22Rv1 (cell line): ENCODE measurements around the gene CNPY1.
"Not testable (repeated sequence)": the region's sequence is repeated elsewhere in the genome, so short reads cannot be mapped to it uniquely, and the experiment has no call there.

ENCODE experiments used
- H3K27ac ChIP-seq: fragments of 450-650 bp; 2 replicates; pipeline ENCODE4 v1.5.1; 2017
- CTCF ChIP-seq: fragments of 450-650 bp; IDR thresholded peaks from 2 replicates; pipeline ENCODE4 v1.5.1; 2017; ENCODE audit warnings: mild to moderate bottlenecking
- ZFX ChIP-seq: fragments of 450-650 bp; IDR thresholded peaks from 2 replicates; pipeline ENCODE4 v1.6.1; 2017; ENCODE audit warnings: antibody characterized with exemption, borderline replicate concordance

The CNPY1 gene

DNA sequence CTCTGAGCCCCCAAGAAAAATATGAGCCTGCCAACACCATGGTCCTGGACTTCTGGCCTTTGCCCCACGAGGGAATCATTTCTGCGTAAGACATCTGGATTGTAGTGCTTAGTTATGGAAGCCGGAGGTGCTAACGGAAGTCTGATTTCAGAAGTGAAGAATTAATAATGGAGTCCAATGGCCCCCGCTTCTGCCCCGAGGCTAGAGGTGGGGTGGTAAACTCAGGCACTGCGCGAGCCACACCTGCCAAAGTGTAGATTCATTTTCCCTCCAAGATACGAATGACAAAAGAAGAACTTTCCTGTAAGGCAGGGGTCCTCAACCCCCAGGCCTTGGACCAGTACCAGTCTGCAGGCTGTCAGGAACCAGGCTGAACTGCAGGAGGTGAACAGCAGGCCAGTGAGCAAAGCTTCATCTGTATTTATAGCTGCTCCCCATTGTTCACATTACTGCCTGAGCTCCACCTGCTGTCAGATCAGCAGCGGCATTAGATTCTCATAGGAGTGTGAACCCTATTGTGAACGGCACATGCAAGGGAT is 22.3 kb downstream of the CNPY1 start:
- TF ChIP-seq CTCF, result no peak
- TF ChIP-seq ZFX, result no peak
- H3K27ac ChIP-seq, result no peak overlapping the region

DNA sequence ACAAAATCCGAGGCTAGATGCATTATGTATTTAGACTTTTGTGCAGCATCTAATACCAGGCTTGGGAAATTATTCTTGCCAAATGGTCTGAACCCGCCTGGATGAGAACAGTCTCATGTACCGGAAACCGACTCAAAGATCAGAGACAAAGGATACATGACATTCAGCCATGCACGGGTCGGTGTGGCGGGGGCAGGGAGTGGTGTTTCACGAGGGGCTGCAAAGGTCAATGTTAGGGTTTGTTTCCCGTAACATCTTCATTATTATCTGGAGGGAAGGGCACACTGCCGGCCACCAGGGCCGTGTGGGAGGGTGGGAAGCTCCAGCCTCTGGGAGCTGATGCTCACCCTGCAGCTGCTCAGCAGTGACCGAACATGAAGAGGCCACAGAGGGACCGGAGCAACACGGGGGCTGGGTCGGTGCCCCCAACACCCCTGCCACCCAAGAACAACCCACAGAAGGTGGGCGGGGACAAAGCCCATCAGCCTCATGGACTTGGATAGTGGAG is 23.1 kb downstream of the CNPY1 start:
- no peak overlapping the region for H3K27ac ChIP-seq
- TF ChIP-seq CTCF, result no peak
- no peak for TF ChIP-seq ZFX

- no peak overlapping the region for H3K27ac ChIP-seq
- TF ChIP-seq CTCF, result no peak
- no peak for TF ChIP-seq ZFX
These were observed 24.5 kb downstream of the CNPY1 start for GRCh38 chr7:155521743-155522398.

DNA sequence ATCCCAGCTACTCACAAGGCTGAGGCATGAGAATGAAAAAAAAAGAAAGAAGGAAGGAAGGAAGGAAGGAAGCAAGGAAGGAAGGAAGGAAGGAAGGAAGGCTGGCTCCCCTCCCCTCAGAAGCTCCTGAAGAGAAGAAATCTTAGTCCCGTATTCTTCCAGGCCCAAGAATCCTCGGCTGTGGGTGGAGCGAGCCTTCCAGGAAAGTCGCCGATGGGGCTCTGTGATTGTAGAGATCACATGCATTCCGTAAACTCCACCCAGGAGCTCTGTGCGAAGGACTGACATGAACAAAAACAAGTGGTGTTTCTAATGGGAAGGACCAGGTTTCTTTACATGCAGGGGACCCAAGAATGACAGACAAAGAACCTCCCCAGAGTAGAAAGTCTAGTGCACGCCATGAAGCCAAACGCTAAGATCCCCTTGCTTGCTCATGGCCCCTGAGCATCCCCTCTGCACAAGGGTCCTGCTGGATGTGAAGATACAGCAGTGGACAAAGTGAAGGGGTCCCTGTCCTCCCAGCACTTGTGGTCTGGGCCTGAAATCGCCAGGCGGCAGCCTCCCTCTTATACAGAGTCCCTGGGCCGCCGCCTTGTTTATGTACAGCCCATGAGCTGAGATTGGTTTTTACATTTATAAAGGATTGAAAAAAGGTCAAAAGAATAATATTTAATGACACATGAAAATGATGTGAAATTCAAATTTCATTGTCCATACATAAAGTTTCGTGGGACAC is 25.2 kb downstream of the CNPY1 start:
- no peak overlapping the region for H3K27ac ChIP-seq
- TF ChIP-seq CTCF, result no peak
- TF ChIP-seq ZFX, result no peak

DNA sequence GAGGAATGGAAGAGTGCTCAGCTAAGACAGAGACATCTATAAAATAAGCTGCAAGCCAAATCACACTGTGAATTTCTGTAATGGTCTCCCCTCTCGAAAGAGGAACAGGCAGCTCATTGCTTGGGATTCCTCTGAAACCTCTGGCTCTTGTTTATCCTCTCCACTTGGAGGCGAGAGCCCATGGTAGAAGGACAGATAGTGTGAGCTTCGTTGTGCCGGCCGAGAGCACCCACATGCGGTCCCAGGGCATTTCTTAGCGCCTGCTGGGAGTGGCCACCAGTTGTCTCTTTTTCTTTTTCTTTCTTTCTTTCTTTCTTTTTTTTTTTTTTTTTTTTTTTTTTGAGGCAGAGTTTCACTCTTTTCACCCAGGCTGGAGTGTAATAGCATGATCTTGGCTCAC is 26.2 kb downstream of the CNPY1 start:
- H3K27ac ChIP-seq, result no peak overlapping the region
- TF ChIP-seq CTCF (no peak), ZFX (no peak)

DNA sequence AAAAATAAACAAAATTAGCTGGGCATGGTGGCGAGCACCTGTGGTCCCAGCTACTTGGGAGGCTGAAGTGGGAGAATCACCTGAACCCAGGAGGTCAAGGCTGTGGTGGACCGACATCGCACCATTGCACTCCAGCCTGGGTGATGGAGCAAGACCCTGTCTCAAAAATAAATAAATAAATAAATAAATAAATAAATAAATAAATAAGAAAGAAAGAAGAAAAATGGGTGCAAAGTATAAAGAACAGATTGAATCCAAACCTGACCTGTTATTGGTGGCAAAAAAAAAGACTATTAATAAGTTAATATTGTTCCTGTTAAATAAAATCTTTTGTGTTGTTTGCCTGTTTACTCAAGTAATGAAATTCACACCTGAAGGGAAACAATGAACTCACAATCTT is 27.0 kb downstream of the CNPY1 start:
- H3K27ac ChIP-seq, result not testable (repeated sequence)

GRCh38 chr7:155518633-155519032 is 27.7 kb downstream of the CNPY1 start:
- no peak overlapping the region for H3K27ac ChIP-seq
- no peak for TF ChIP-seq CTCF
- no peak for TF ChIP-seq ZFX
